WTC11 (cell line): Measurements from ENCODE around the gene MDK. TPM values are rescaled to one million over a fixed set of nuclear protein-coding genes. Genes with fewer than 3 reads are reported as not detected.

Source experiments
- ATAC-seq: fragments of 200-7000 bp; cut with Tn5 transposase; 2 replicates; pipeline ENCODE4 v1.10.0; 2021; ENCODE audit warnings: mild to moderate bottlenecking, moderate library complexity
- CTCF ChIA-PET: fragments of 300-600 bp; sonication (Branson Sonifier 250); formaldehyde crosslinking; loops from one replicate; lab custom pipeline; 2021; ENCODE audit warnings: antibody characterized with exemption; lab: Charles Lee
- POLR2A ChIA-PET: fragments of 350-600 bp; sonication (Branson Sonifier 250); formaldehyde crosslinking; loops from one replicate; lab custom pipeline; 2021; ENCODE audit warnings: antibody characterized with exemption; lab: Charles Lee
- DNase-seq: peaks from one replicate; pipeline ENCODE4 v3.0.0; 2021; ENCODE audit warnings: low spot score
- H3K27ac Mint-ChIP-seq: 2 replicates; pipeline ENCODE4 v1.8.0; 2021; ENCODE audit warnings: mixed read lengths
- H3K27me3 Mint-ChIP-seq: 2 replicates; pipeline ENCODE4 v1.8.0; 2021; ENCODE audit warnings: low read depth, mild to moderate bottlenecking, moderate library complexity, mixed read lengths
- H3K36me3 Mint-ChIP-seq: 2 replicates; pipeline ENCODE4 v1.8.0; 2021; ENCODE audit warnings: mixed read lengths
- H3K4me1 Mint-ChIP-seq: 2 replicates; pipeline ENCODE4 v1.8.0; 2022; ENCODE audit warnings: mixed read lengths
- H3K4me3 Mint-ChIP-seq: 2 replicates; pipeline ENCODE4 v1.8.0; 2021; ENCODE audit warnings: mild to moderate bottlenecking, moderate library complexity, mixed read lengths
- H3K9me3 Mint-ChIP-seq: 2 replicates; pipeline ENCODE4 v1.8.0; 2021; ENCODE audit warnings: mixed read lengths
- CBFB ChIP-seq: sonication (generic); formaldehyde crosslinking; IDR thresholded peaks from 2 replicates; pipeline ENCODE4 v1.8.1; 2022; ENCODE audit warnings: mild to moderate bottlenecking, low read depth, missing genetic modification reagents
- CREM ChIP-seq: sonication (generic); formaldehyde crosslinking; IDR thresholded peaks from 2 replicates; pipeline ENCODE4 v1.8.1; 2022; ENCODE audit warnings: mild to moderate bottlenecking, missing genetic modification reagents, moderate library complexity
- ELF4 ChIP-seq: sonication (generic); formaldehyde crosslinking; IDR thresholded peaks from 2 replicates; pipeline ENCODE4 v1.8.1; 2022; ENCODE audit warnings: low read depth, mild to moderate bottlenecking, moderate library complexity, missing genetic modification reagents
- ETV6 ChIP-seq: sonication (generic); formaldehyde crosslinking; IDR thresholded peaks from 2 replicates; pipeline ENCODE4 v1.8.1; 2022; ENCODE audit warnings: mild to moderate bottlenecking, missing genetic modification reagents
- GABPB1 ChIP-seq: sonication (generic); formaldehyde crosslinking; IDR thresholded peaks from 2 replicates; pipeline ENCODE4 v1.8.1; 2023; ENCODE audit warnings: mild to moderate bottlenecking, missing genetic modification reagents
- GTF2I ChIP-seq: fragments of 250-450 bp; sonication (Bioruptor Pico); conservative IDR thresholded peaks from 2 replicates; pipeline ENCODE4 v1.4.0; 2021; ENCODE audit warnings: mild to moderate bottlenecking
- NR2C2 ChIP-seq: sonication (generic); formaldehyde crosslinking; IDR thresholded peaks from 2 replicates; pipeline ENCODE4 v1.8.0; 2022; ENCODE audit warnings: mild to moderate bottlenecking, missing genetic modification reagents
- RORB ChIP-seq: fragments of 250-450 bp; sonication (Bioruptor Pico); IDR thresholded peaks from 2 replicates; pipeline ENCODE4 v1.9.0; 2021; ENCODE audit warnings: mild to moderate bottlenecking
- SP1 ChIP-seq: sonication (generic); formaldehyde crosslinking; conservative IDR thresholded peaks from 2 replicates; pipeline ENCODE4 v1.8.1; 2022; ENCODE audit warnings: missing genetic modification reagents
- ZNF121 ChIP-seq: sonication (generic); formaldehyde crosslinking; IDR thresholded peaks from 2 replicates; pipeline ENCODE4 v1.8.0; 2023; ENCODE audit warnings: missing genetic modification reagents
- ZNF263 ChIP-seq: sonication (generic); formaldehyde crosslinking; IDR thresholded peaks from 2 replicates; pipeline ENCODE4 v1.8.1; 2022; ENCODE audit warnings: low read depth, mild to moderate bottlenecking, moderate library complexity, missing genetic modification reagents
- ZNF423 ChIP-seq: fragments of 250-450 bp; sonication (Bioruptor Pico); IDR thresholded peaks from 2 replicates; pipeline ENCODE4 v2.1.2; 2022; ENCODE audit warnings: mild to moderate bottlenecking, moderate library complexity
- total RNA-seq: library from RNA; stranded (reverse); gene quantifications from 3 replicates; pipeline ENCODE4 v1.2.3, GENCODE V29; 2021
- TF ChIP-seq, protein P1 (sequence below): sonication (generic); formaldehyde crosslinking; IDR thresholded peaks from 2 replicates; pipeline ENCODE4 v1.8.0; 2023; ENCODE audit warnings: mild to moderate bottlenecking, missing genetic modification reagents
- TF ChIP-seq, protein P2 (sequence below): fragments of 200-600 bp; IDR thresholded peaks from 2 replicates; pipeline ENCODE4 v1.8.0; 2022; ENCODE audit warnings: antibody characterized with exemption
- TF ChIP-seq, protein P3 (sequence below): sonication (generic); formaldehyde crosslinking; IDR thresholded peaks from 2 replicates; pipeline ENCODE4 v1.8.0; 2022; ENCODE audit warnings: mild to moderate bottlenecking, missing genetic modification reagents
- TF ChIP-seq, protein P4 (sequence below): sonication (generic); formaldehyde crosslinking; conservative IDR thresholded peaks from 2 replicates; pipeline ENCODE4 v1.8.1; 2023; ENCODE audit warnings: mild to moderate bottlenecking, low read depth, missing genetic modification reagents, moderate library complexity

Gene MDK
- total RNA-seq, 1 experiment from 2014 or later: 560 TPM

DNA sequence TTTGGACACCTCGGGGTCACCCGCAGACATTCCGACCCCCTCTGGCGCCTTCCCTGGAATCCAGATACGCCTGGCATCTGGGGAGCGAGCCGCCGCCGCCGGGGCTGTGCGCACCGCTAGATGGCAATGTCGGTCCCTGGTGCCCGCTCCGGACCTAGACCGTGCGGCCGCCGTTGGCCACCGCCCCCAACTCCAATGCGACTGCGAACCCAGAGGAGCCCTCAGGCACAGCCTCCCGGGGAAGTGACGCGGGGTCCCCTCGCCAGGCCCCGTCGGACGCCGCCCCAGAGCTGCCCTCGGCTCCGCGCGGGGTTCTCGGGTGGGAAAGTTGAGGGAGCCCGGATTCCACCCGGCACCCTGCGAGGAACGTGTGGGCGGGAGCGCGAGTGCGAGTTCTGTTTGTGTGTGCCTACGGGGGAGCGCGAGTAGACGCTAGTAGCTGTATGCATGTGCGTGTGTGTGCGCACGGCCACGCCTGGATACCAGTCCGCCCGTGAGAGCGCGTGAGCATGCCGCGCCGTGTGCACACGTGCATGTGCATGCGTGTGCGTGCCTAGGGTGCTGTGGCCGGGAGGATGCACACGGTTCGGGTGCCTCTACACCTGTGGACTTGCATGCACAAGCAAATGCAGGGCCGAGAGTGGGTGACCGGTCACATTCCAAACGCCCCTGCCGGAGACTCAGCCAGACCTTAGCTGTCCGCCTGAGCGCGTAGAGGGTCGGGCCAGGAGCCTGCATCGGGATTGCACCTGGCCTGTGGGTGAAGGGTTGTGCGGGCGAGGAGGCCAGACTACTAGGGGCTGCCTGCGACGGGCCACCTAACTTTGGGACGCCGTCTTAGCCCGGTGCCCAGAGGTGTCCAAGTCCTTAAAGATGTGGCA, 8.2 kb downstream of the MDK start (continued):
- TF ChIP-seq, protein P1, sequence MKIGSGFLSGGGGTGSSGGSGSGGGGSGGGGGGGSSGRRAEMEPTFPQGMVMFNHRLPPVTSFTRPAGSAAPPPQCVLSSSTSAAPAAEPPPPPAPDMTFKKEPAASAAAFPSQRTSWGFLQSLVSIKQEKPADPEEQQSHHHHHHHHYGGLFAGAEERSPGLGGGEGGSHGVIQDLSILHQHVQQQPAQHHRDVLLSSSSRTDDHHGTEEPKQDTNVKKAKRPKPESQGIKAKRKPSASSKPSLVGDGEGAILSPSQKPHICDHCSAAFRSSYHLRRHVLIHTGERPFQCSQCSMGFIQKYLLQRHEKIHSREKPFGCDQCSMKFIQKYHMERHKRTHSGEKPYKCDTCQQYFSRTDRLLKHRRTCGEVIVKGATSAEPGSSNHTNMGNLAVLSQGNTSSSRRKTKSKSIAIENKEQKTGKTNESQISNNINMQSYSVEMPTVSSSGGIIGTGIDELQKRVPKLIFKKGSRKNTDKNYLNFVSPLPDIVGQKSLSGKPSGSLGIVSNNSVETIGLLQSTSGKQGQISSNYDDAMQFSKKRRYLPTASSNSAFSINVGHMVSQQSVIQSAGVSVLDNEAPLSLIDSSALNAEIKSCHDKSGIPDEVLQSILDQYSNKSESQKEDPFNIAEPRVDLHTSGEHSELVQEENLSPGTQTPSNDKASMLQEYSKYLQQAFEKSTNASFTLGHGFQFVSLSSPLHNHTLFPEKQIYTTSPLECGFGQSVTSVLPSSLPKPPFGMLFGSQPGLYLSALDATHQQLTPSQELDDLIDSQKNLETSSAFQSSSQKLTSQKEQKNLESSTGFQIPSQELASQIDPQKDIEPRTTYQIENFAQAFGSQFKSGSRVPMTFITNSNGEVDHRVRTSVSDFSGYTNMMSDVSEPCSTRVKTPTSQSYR: peak; percentile 70; the same call in 1 of the 2 replicates
- TF ChIP-seq ZNF263 (CRISPR knock-in tag): no peak
- TF ChIP-seq, protein P2, sequence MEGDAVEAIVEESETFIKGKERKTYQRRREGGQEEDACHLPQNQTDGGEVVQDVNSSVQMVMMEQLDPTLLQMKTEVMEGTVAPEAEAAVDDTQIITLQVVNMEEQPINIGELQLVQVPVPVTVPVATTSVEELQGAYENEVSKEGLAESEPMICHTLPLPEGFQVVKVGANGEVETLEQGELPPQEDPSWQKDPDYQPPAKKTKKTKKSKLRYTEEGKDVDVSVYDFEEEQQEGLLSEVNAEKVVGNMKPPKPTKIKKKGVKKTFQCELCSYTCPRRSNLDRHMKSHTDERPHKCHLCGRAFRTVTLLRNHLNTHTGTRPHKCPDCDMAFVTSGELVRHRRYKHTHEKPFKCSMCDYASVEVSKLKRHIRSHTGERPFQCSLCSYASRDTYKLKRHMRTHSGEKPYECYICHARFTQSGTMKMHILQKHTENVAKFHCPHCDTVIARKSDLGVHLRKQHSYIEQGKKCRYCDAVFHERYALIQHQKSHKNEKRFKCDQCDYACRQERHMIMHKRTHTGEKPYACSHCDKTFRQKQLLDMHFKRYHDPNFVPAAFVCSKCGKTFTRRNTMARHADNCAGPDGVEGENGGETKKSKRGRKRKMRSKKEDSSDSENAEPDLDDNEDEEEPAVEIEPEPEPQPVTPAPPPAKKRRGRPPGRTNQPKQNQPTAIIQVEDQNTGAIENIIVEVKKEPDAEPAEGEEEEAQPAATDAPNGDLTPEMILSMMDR: peak; percentile 63
- TF ChIP-seq, protein P3, sequence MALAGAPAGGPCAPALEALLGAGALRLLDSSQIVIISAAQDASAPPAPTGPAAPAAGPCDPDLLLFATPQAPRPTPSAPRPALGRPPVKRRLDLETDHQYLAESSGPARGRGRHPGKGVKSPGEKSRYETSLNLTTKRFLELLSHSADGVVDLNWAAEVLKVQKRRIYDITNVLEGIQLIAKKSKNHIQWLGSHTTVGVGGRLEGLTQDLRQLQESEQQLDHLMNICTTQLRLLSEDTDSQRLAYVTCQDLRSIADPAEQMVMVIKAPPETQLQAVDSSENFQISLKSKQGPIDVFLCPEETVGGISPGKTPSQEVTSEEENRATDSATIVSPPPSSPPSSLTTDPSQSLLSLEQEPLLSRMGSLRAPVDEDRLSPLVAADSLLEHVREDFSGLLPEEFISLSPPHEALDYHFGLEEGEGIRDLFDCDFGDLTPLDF (CRISPR knock-in tag): peak; percentile 20; the same call in 1 of the 2 replicates
- TF ChIP-seq RORB: no peak
- TF ChIP-seq, protein P4, sequence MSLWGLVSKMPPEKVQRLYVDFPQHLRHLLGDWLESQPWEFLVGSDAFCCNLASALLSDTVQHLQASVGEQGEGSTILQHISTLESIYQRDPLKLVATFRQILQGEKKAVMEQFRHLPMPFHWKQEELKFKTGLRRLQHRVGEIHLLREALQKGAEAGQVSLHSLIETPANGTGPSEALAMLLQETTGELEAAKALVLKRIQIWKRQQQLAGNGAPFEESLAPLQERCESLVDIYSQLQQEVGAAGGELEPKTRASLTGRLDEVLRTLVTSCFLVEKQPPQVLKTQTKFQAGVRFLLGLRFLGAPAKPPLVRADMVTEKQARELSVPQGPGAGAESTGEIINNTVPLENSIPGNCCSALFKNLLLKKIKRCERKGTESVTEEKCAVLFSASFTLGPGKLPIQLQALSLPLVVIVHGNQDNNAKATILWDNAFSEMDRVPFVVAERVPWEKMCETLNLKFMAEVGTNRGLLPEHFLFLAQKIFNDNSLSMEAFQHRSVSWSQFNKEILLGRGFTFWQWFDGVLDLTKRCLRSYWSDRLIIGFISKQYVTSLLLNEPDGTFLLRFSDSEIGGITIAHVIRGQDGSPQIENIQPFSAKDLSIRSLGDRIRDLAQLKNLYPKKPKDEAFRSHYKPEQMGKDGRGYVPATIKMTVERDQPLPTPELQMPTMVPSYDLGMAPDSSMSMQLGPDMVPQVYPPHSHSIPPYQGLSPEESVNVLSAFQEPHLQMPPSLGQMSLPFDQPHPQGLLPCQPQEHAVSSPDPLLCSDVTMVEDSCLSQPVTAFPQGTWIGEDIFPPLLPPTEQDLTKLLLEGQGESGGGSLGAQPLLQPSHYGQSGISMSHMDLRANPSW (CRISPR knock-in tag): no peak
- TF ChIP-seq GABPB1 (CRISPR knock-in tag): no peak
- peak; percentile 93 for TF ChIP-seq ZNF423 (CRISPR knock-in tag)
- TF ChIP-seq SP1 (CRISPR knock-in tag): peak; percentile 76
- 0 out of 2 replicates have a peak, but pooled peaks have one; percentile 1 for TF ChIP-seq ZNF121
- TF ChIP-seq NR2C2 (CRISPR knock-in tag): no peak
- peak; percentile 62; the same call in 1 of the 2 replicates for TF ChIP-seq CREM (CRISPR knock-in tag)
- TF ChIP-seq ETV6 (CRISPR knock-in tag): peak; percentile 66; the same call in 1 of the 2 replicates
- TF ChIP-seq GTF2I (CRISPR knock-in tag): no peak
- TF ChIP-seq, all 79 proteins: peak for 13

DNA sequence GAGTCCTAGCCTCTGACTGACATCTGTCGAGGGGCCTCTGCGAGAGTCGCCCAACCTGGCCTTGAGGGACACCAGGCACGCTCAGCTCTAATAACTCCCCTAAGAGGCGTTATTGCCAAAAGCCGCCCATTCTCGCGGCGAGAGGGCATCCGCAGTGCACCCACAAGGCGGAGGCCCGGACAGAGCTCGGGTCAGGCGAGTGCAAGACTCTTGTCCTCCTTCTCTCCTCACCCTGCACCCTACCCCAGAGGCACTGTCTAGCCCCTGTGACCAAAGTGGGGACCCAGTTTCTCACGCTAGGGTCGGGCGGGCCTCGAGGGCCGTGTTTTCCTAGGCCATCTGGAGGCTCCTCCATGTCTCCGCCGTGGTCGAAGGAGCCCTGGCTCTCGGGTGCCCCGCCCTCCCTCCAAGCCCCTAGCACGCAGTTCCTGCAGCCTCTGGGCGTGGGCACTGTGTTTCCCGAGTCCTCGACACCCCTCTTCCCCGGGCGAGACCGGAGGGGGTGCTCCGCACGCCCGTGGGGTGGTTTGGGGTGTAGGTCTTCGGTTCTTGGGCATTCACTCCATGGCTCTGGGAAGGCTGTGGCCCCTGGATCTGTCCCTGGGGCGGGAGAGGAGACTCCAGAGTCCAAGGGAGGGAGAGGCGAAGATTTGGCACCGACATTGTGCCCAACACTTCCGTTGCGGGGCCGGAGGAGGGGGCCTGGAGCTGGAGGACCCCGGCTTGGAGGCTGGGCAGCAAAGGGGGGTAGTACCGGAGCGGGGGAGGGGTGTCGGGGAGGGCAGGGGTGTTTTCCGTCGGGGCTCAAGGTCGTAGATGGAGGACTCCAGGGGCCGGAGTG, 9.1 kb downstream of the MDK start:
- peaks cover 67% of the 10 kb centered on the region for H3K27me3 Mint-ChIP-seq
- peak; percentile 40 for DNase-seq

More for the DNA sequence above, 9.1 kb downstream of the MDK start:
- TF ChIP-seq CBFB (CRISPR knock-in tag) (no peak), ELF4 (no peak), ZNF121 (0 out of 2 replicates have a peak, but pooled peaks have one; percentile 1)
- H3K36me3 Mint-ChIP-seq: no peaks in the 10 kb centered on the region
- ChIA-PET POLR2A (interaction anchor here (0.6 to 1.7 kb wide), 4 partner anchors 11 to 773 kb away, joined by 3 to 6 read pairs (median 4); no protein-coding TSS in a partner anchor), CTCF (interaction anchor here (0.6 to 6.6 kb wide), 32 partner anchors 7 to 228 kb away, joined by 3 to 96 read pairs (median 8); partner anchors contain the start of gene MDK)
- no peaks in the 10 kb centered on the region for H3K9me3 Mint-ChIP-seq
- H3K27ac Mint-ChIP-seq: no peak overlapping the region
- peaks cover 29% of the 10 kb centered on the region for H3K4me1 Mint-ChIP-seq
- H3K4me3 Mint-ChIP-seq: peak overlapping the region; percentile 69
- ATAC-seq: no peak
